HepG2 (cell line): Measurements from ENCODE around the gene TSPAN9. TPM values are rescaled to one million over a fixed set of nuclear protein-coding genes. Genes with fewer than 3 reads are reported as not detected.
A peak's percentile ranks its signal among the peaks of the same experiment; 100 is the strongest.

Experiments used
- CCDC6 ChIP-seq: sonication (generic); formaldehyde crosslinking; IDR thresholded peaks from 2 replicates; pipeline ENCODE4 v1.8.1; 2022; ENCODE audit warnings: mild to moderate bottlenecking, missing genetic modification reagents, moderate library complexity
- GPN1 ChIP-seq: sonication (generic); formaldehyde crosslinking; IDR thresholded peaks from 2 replicates; pipeline ENCODE4 v1.5.1; 2020; ENCODE audit warnings: missing genetic modification reagents, borderline replicate concordance
- JDP2 ChIP-seq: sonication (generic); formaldehyde crosslinking; IDR thresholded peaks from 2 replicates; pipeline ENCODE4 v1.8.1; 2022; ENCODE audit warnings: missing genetic modification reagents, borderline replicate concordance
- JUN ChIP-seq: sonication (generic); formaldehyde crosslinking; IDR thresholded peaks from 2 replicates; pipeline ENCODE4 v1.4.0; 2020; ENCODE audit warnings: mild to moderate bottlenecking, missing genetic modification reagents
- KLF12 ChIP-seq: sonication (generic); formaldehyde crosslinking; IDR thresholded peaks from 2 replicates; pipeline ENCODE4 v1.4.0; 2020; ENCODE audit warnings: missing genetic modification reagents, borderline replicate concordance
- NBN ChIP-seq: fragments of 450-650 bp; conservative IDR thresholded peaks from 2 replicates; pipeline ENCODE4 v1.6.1; 2017
- NR2F1 ChIP-seq, 2 experiments: fragments of 450-650 bp in 1 of 2; formaldehyde crosslinking in 1 of 2; IDR thresholded peaks; 2 replicates each; pipeline versions ENCODE4 v1.5.0 to v1.6.1; 2016 to 2020; ENCODE audit warnings: mild to moderate bottlenecking in 1 of 2, missing compliant biosample characterization in 1 of 2, missing genetic modification reagents in 1 of 2, moderate library complexity in 1 of 2
- RFX5 ChIP-seq: IDR thresholded peaks from 2 replicates; pipeline ENCODE4 v1.6.1; 2011; ENCODE audit warnings: low read depth, low read length, improper control_type of control experiment
- SP4 ChIP-seq: sonication (generic); formaldehyde crosslinking; IDR thresholded peaks from 2 replicates; pipeline ENCODE4 v1.8.1; 2023; ENCODE audit warnings: mild to moderate bottlenecking, missing genetic modification reagents
- STAT6 ChIP-seq: sonication (generic); formaldehyde crosslinking; IDR thresholded peaks from 2 replicates; pipeline ENCODE4 v1.4.0; 2020; ENCODE audit warnings: missing genetic modification reagents, mild to moderate bottlenecking, borderline replicate concordance
- U2AF1 ChIP-seq: fragments of 200-400 bp; formaldehyde crosslinking; optimal IDR thresholded peaks from 2 replicates; pipeline ENCODE3; 2017; ENCODE audit warnings: mild to moderate bottlenecking, low read depth, low read length
- ZNF414 ChIP-seq: sonication (generic); formaldehyde crosslinking; IDR thresholded peaks from 2 replicates; pipeline ENCODE4 v1.5.0; 2020; ENCODE audit warnings: missing genetic modification reagents
- ZNF431 ChIP-seq: sonication (generic); formaldehyde crosslinking; IDR thresholded peaks from 2 replicates; pipeline ENCODE4 v1.9.0; 2022; ENCODE audit warnings: missing genetic modification reagents, low read depth, mild to moderate bottlenecking, borderline replicate concordance
- ZNF574 ChIP-seq: sonication (generic); formaldehyde crosslinking; IDR thresholded peaks from 2 replicates; pipeline ENCODE4 v1.4.0; 2020; ENCODE audit warnings: missing genetic modification reagents
- polyA plus RNA-seq, 8 experiments: library from polyadenylated mRNA; depleted of rRNA in 3 of 8; stranded (reverse) in 7 of 8; unstranded in 1 of 8; fragments of >200 nt; fragmentation: Illumina TruSeq in 4 of 8; extraction: Trizol in 4 of 8; gene quantifications; 2 replicates each; pipeline versions ENCODE4 v1.2.1 to v1.2.3, GENCODE V29; 2011 to 2016; ENCODE audit warnings: low read depth in 4 of 8, missing spikeins in 1 of 8, mixed read lengths in 1 of 8; ENCODE audit not compliant: insufficient read depth in 1 of 8
- total RNA-seq, 5 experiments: library from RNA; depleted of rRNA; stranded (reverse); fragments of >200 nt; fragmentation: Illumina TruSeq; extraction: Trizol; gene quantifications; 2 replicates each; pipeline ENCODE4 v1.2.3, GENCODE V29; 2016; ENCODE audit warnings: low read depth in 1 of 5
- TF ChIP-seq, protein P1 (sequence below): sonication (generic); formaldehyde crosslinking; IDR thresholded peaks from 2 replicates; pipeline ENCODE4 v1.9.0; 2021; ENCODE audit warnings: mild to moderate bottlenecking, missing genetic modification reagents

TSPAN9 gene
- total and polyA plus RNA-seq, 2 of the 13 experiments (the other 11 are each of a cell fraction or from before 2014, with no cell fraction given) = 18.1 to 42.3 TPM

DNA sequence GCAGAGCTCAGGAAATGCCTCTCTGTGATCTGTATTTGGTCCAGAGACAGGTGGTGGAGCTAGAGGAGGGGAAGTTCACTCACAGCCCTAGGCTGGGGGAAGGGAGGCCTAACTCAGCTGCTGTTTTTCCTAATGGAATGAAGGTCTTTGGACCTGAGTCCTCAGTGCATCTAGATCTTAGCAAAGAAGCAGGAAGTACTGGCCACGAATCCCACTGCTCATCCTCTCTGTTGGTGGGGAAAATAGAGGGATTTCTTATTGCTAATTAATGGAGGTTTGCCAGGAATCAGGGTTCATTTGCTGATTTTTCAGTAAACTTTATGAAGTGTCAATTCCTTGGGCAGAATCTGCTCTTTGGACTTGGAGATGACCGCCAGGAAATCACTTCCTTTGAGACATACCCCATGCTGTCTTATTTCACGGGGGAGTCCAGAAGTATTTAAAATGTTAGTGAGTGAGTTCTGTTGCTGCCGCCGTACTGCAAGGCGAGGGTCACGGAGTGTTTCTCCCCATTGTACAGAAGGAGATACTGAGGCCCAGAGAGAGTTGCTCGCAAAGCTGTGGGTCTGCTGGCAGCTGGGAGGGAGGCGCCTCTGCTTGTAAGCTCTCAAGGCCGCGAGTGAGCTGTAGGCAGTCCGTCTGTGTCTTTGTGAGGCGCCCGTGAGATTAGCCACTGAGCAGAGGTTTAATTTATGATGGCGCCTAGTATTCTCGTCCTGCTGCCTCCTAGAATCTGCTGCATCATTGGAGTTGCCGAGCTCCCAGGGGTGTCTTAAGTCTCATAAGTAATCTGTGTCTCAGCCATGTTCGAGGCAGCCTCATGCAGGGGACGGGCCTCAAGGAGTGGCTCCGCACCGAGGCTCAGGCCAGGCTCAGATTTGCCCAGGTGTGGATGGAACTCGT is 88.2 kb downstream of the TSPAN9 start (continued):
- no peak; the same call in 1 of the 2 replicates for TF ChIP-seq ZNF574
- no peak for TF ChIP-seq JDP2
- TF ChIP-seq SP4 (CRISPR knock-in tag) = no peak
- no peak for TF ChIP-seq ZNF414 (CRISPR knock-in tag)
- no peak for TF ChIP-seq ZNF431 (CRISPR knock-in tag)
- TF ChIP-seq NBN = no peak
- TF ChIP-seq KLF12 = no peak
- TF ChIP-seq, protein P1, sequence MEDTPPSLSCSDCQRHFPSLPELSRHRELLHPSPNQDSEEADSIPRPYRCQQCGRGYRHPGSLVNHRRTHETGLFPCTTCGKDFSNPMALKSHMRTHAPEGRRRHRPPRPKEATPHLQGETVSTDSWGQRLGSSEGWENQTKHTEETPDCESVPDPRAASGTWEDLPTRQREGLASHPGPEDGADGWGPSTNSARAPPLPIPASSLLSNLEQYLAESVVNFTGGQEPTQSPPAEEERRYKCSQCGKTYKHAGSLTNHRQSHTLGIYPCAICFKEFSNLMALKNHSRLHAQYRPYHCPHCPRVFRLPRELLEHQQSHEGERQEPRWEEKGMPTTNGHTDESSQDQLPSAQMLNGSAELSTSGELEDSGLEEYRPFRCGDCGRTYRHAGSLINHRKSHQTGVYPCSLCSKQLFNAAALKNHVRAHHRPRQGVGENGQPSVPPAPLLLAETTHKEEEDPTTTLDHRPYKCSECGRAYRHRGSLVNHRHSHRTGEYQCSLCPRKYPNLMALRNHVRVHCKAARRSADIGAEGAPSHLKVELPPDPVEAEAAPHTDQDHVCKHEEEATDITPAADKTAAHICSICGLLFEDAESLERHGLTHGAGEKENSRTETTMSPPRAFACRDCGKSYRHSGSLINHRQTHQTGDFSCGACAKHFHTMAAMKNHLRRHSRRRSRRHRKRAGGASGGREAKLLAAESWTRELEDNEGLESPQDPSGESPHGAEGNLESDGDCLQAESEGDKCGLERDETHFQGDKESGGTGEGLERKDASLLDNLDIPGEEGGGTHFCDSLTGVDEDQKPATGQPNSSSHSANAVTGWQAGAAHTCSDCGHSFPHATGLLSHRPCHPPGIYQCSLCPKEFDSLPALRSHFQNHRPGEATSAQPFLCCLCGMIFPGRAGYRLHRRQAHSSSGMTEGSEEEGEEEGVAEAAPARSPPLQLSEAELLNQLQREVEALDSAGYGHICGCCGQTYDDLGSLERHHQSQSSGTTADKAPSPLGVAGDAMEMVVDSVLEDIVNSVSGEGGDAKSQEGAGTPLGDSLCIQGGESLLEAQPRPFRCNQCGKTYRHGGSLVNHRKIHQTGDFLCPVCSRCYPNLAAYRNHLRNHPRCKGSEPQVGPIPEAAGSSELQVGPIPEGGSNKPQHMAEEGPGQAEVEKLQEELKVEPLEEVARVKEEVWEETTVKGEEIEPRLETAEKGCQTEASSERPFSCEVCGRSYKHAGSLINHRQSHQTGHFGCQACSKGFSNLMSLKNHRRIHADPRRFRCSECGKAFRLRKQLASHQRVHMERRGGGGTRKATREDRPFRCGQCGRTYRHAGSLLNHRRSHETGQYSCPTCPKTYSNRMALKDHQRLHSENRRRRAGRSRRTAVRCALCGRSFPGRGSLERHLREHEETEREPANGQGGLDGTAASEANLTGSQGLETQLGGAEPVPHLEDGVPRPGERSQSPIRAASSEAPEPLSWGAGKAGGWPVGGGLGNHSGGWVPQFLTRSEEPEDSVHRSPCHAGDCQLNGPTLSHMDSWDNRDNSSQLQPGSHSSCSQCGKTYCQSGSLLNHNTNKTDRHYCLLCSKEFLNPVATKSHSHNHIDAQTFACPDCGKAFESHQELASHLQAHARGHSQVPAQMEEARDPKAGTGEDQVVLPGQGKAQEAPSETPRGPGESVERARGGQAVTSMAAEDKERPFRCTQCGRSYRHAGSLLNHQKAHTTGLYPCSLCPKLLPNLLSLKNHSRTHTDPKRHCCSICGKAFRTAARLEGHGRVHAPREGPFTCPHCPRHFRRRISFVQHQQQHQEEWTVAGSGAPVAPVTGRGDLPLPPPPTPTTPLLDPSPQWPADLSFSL (CRISPR knock-in tag) = no peak
- TF ChIP-seq CCDC6 (CRISPR knock-in tag) = no peak
- peak; percentile 57 to 74; a peak in 3 of 4 replicates for TF ChIP-seq NR2F1 (CRISPR knock-in tag; IDR thresholded peaks at IDR 0.05)
- no peak for TF ChIP-seq JUN (CRISPR knock-in tag)
- TF ChIP-seq GPN1 = no peak
- TF ChIP-seq RFX5 = no peak
- TF ChIP-seq STAT6 = 0 out of 2 replicates have a peak, but pooled peaks have one; percentile 37
- no peak for TF ChIP-seq U2AF1
